NCI-H1092 treated with DMSO at 0.1 percent for 48 hours (cell line): Measurements from ENCODE around the gene TCEA2.

ENCODE experiments used
- DNase-seq: peaks from one replicate; lab custom pipeline; 2025; lab: John Stamatoyannopoulos, UW

The TCEA2 gene

DNA sequence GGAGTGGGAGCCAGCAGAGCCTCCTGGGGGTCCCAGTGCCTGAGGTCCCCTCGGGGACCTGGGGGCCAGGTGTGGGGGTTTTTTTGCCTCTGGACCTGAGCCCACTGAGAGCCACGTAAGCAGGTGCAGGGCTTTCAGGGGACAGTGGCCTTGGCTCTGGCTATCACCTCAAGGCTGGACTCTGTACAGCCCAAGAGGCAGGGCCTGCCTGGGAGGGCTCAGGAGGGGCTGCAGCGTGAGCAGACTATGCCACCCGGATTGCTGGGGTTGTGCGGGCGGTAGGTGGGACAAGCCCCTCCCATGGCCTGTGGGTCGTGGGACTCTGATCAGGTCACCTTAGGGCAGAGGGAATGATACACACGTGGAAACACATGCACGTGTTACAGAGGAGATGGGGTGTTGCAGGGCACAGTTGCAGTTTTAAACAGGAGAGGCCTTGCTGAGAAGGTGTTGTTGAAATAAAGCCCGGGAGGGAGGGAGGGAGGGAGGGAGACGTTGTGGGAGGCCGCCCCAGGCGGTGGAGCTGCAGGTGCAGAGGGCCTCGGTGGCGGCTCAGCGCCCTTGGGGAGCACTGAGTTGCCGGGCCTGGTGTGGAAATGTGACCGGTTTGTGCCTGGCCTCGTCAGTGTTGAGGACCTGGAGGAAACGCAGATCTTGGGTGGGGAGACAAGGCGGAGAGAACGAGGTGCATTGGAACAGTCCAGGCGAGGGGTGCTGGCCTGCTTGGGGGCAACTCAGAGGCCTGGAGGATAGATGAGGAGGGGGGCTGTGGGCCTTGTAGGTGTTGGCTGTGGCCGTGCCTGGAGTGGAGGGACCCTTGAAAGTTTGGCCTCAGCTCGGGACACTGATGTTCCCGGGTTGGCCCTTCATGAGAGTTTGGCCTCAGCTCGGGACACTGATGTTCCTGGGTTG, 2.3 kb downstream of the TCEA2 start:
- DNase-seq: no peak

DNA sequence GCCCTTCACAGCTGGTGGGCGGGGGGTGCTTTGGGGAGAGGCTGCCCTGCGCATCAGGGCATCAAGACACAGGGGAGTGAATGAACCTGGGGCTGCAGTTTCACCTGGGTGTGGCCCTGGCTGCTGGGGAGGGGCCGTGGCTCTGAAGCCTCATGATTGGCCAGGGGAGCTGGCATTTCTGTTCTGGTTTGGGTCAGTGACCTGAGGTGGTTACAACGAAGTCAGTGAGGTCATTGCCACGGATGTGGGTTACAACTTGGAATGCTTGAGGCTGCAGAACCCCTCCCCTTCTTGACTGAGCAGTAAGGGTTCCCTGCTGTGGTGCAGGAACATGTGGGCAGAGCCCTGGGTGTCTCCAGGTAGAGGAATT, 3.0 kb downstream of the TCEA2 start:
- DNase-seq: no peak

DNA sequence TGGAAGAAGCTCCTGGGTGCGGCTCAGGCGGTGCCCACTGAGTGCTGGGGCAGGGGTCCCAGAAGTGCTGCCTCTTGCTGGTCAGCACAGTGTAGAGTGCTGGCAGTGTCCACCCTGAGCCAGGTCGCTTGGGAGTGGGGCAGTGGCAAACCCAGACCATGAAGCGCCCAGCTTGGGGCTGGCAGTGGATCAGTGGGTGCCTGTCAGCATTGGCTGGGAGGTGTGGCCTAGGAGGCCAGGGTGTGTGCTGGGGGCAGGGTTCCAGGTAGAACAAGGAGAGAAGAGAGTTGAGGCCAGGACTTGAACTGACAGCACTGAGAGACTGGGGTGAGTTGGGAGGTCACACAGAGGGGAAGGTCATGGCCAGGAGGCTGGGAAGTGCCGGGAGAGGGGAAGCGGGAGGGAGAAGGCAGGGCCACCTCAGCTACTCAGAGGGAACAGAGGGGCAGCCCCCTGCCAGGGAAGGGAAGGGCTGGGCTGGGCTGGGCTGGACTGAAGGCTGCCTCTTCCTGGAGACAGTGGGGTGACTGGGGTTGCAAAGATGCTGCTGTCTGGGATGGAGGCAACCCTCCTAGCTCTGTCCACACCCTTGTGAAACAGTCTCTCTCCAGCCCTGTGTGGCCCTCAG, 4.1 kb downstream of the TCEA2 start:
- DNase-seq: no peak

DNA sequence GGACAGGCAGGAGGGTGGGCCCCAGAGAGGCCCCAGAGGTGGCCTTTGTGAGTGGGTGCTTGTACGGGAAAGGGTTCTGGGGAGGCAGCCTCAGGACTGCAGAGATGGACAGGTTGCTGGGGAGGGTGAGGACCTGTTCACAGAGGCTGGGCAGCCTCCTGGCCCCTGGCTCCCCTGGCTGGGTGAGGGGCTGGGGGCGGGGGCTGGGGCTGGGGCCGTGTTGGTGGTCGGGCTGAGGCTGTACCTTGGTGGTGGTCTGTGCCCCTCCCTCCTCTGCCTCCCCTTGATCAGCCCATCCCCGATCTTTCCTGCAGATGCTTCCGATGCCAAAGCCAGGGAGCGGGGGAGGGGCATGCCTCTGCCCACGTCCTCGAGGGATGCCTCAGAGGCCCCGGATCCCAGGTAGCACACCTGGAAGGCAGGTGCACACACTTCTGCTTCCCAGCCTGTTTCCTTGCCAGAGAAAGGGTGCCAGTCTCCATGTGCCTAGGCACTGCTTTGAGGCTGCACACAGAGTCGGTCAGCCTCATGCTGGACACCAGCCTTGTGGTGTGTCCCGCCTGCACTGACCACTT, 4.8 kb downstream of the TCEA2 start:
- no peak for DNase-seq

DNA sequence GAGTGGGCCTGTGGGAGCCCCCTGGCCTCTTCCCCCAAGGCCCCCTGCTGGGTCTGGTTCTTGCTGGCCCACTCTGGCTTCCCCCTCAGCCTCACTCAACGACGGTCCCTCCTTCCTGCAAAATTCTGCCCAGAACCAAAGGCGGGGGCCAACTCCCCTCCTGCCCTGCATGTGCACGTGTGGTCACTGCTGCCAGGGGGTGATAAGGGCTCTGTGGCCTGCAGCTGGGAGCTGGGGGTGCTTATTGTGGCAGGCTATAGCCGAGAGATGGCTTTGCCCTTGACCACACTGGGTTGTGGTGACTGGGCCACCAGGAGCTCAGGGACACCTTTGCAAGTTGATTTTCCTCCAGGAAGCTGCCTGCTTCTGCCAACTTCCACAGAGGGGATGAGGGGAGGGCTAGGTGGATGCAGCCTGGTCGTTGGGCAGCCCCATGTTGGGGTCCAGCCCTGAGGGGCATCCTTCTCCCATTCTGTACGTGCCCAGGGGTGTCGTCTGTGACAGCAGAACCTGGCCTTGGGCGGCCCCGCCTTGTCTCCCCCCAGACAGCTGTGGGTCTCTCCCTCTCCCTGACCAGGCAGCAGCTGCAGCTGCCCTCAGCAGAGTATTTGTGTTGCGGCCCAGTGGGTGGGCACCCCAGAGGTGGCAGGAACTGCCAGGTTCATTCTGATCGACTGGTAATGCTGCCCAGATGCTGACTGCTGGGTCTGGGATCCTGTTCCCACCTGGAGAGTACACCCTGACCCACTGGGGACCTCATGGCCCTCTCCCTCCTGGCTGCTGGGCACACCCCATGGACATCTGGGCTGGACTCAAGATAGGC, 5.6 kb downstream of the TCEA2 start:
- DNase-seq: no peak

DNA sequence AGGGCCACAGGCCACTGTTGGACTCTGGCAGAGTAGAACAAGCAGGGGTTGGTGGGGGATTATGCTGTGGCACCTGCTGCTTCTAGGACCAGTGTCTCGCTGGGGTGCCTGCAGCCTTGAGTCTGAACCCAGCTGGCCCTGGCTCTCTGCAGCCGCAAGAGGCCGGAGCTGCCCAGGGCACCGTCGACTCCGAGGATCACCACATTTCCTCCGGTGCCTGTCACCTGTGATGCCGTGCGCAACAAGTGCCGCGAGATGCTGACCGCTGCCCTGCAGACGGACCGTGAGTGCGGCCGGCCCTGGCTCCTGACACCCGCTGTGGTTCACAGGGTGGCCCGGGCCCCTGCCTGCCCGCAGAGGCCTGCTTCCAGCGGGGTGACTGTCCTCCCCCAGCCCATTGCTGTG, 6.2 kb downstream of the TCEA2 start:
- DNase-seq: no peak

DNA sequence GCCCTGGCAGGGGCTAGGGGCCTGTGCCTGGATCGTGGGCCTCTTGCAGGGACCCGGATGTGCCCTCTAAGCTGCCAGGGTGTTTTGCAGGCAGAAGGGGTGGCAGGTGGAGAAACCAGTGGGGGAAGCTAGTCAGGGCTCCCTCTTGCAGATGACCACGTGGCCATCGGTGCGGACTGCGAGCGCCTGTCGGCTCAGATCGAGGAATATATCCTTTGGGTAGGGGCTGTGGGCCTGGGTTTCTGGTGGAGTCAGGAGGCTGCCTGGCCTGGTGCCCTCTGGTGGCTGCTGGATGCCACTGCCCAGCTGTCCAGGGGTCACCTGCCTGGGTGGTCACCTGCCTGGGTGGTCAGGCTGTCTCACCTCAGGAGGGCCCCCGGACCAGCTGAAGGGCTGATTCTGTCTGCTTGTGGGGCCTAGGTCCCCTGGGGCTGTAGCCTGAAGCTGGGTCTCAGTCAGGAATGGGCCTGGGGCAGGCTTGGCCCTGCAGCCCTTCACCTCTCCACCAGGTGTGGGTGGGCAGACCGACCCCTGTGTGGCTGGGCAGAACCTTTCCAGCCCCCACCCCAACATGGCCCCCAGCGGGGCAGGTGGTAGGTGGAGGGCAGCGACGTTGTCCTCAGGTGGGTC, 6.7 kb downstream of the TCEA2 start:
- DNase-seq: no peak

DNA sequence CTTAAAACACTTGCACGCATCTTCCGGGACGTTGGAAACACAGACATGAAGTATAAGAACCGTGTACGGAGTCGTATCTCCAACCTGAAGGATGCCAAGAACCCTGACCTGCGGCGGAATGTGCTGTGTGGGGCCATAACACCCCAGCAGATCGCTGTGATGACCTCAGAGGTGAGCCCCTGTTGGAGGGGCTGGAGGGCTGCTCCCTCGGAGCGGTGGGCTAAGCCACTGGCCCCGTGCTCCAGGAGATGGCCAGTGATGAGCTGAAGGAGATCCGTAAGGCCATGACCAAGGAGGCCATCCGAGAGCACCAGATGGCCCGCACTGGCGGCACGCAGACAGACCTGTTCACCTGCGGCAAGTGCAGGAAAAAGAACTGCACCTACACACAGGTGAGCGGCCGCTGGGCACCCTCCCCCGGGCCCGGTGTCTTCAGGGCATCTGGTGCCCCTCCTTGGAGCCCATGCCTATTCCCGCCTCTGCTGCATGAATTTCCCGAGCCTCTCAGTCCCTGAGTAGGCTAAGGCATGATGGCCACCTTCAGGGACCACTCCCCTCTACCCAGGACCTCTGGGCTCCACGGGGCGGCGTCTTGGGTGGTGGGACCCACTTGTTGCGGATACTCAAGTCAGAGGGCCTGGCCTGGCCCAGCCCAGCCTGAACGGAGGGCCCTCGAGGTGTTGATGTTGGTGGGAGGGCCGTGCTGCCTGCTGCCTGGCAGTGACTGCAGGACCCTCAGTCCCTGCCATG, 7.4 kb downstream of the TCEA2 start:
- no peak for DNase-seq

DNA sequence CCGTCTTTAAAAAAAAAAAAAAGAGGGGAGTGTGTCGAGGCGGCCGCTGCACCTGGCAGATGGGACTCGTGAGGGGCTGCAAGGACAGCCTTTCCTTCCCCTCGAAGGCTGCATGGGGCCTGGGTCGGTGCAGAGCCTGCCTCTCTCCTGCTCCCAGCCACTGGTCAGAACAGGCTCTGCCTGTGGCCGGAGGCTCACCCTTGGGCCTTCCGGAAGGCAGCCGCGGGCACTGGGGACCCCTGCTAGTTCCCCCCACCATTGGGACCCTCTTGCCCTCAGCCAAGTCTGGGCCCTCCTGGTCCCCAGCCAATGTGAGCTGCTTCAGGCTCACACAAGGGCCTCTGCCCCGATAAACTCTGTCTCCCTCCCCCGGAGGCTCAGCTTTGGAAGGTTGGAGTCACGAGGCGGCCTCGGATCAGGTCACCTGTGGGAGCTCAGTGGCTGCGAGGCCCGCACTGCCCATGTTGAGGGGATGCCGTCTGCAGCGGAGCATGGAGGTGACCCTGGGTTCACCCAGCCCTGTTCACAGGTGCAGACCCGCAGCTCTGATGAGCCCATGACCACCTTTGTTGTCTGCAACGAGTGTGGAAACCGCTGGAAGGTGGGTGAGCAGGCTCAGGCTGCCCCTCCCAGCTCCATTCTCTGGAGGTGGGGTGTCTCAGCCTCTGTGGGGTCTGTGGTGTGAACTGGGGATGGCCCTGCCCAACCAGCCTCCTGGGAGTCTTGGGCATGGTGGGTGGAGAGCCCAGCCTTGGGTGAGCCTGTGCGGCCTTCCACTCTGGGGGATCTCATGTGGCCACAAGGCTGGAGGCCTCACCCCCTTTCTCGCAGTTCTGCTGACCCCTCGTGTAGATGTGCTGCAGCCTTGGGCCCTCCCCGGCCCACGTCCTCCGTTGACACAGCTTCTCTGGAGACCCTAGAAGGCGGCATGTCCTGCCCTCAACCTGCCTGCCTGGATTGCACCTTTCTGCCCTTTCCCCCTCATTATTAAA, 8.6 kb downstream of the TCEA2 start:
- no peak for DNase-seq

DNA sequence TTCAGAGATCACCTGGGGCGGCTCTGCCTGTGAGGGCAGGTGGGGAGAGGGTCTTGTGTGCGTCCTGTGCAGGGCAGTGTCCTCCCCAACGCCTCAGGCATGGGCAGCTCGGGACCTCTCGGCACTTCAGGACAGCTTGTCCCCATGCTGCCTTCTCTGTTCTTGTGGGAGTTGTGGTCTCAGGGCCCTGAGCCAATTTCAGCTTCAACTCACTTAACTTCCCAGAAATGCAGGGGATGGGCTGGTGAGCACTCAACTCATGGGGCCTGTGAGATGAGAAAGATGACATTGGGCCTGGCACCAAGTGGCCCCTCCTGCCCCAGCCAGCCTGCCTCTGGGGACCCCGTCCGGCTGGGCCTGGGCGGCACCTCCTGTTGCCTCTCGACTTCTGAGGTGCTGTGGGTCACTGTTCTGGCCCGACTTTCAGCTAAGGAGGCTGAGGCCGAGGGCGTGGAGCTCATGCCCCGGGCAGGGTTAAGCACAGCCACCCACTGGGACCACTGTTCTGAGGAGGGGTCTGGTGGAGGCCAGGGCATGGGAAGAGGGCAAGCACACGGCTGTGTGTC, 9.6 kb downstream of the TCEA2 start:
- DNase-seq: no peak

DNA sequence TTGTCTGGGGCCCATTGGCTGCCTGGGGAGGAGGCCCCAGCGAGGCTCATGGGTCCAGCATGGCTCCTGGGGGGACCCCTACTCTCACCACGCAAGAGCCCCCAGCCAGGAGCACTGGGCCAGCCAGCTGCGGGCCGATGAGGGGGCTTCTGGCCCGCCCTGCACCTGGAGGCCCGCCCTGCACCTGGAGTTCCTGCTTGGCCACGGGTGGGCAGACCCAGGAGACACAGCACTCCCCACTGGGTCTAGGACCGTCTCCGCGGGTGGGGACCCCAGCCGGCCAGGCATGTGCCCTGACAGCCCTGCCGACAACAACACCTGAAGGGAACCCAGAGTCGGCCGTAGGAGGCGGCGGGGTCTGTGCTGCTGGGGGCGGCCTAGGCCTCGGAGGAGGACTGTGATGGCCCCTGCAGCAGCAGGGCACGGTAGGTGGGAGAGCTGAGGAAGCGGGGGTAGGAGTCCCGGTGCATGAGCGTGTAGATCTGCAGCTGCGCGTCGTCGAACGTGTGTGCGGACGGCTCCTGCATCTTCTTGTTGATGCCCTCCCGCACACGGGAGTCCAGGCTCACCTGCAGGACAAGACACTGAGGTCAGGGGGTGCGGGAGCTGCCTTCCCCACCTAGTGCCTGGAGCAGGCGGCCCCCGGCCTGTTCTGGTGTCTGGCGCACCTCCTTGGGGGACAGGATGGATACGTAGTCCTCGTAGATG, 10.6 kb downstream of the TCEA2 start:
- no peak for DNase-seq

DNA sequence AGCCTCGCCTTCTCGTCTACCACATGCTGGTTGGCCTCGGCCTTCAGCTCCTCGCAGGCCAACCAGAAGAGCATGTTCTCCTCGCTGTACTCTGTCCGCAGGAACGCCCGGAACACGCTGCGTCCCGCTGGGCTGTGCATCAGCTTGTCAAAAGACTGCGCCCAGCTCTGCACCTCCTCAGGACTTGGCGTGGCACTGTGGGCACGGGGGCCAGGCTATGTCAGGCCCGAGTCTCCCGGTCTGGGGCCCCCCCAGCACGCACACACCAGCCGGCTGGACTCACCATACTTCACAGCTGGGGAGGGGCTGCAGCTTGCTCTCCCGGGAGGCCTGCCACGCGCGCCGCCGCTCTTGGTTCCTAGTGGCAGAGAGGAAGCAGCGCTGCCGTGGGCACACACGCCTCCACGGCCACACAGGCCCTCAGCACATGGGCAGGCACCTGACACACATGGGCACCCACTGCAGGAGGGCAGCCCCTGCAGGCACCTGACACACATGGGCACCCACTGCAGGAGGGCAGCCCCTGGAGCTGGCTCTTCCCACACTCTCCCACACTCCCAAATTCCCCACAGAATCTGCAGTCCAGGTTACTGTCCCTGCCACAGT, 11.3 kb downstream of the TCEA2 start:
- DNase-seq: no peak

DNA sequence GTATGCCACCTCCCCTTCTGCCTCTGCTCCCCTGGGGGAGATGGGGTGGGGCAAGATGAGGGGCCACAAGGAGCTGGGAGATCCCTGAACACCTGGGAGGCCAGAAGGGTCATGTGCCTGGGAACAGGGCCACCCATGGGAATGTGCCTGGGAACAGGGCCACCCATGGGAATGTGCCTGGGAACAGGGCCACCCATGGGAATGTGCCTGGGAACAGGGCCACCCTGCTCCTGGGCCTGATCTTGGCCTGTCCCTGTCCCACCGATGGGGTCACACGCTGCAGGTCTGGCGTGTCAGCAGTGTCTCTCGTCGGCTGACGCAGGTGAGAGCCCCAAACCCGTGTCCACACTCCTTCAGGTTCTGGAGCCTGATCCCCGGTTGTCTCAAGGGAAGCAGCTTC, 12.0 kb downstream of the TCEA2 start:
- DNase-seq: no peak

DNA sequence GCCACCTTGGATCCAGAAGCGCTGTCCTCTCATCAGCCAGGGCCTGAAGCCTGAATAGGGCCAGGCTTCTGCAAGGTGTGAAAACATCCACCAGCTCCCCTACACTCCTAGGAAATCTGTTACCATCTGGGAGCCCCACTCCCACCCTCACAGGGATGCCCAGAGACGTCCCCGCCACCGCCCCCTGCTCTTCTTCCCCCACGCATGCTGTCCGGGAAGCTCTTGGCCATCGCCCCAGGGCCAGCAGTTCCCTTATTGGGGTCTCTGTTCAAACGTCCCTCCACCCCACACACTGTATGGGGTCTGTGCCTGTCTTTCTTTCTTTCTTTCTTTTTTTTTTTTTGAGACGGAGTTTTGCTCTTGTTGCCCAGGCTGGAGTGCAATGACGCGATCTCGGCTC, 12.6 kb downstream of the TCEA2 start:
- no peak for DNase-seq

DNA sequence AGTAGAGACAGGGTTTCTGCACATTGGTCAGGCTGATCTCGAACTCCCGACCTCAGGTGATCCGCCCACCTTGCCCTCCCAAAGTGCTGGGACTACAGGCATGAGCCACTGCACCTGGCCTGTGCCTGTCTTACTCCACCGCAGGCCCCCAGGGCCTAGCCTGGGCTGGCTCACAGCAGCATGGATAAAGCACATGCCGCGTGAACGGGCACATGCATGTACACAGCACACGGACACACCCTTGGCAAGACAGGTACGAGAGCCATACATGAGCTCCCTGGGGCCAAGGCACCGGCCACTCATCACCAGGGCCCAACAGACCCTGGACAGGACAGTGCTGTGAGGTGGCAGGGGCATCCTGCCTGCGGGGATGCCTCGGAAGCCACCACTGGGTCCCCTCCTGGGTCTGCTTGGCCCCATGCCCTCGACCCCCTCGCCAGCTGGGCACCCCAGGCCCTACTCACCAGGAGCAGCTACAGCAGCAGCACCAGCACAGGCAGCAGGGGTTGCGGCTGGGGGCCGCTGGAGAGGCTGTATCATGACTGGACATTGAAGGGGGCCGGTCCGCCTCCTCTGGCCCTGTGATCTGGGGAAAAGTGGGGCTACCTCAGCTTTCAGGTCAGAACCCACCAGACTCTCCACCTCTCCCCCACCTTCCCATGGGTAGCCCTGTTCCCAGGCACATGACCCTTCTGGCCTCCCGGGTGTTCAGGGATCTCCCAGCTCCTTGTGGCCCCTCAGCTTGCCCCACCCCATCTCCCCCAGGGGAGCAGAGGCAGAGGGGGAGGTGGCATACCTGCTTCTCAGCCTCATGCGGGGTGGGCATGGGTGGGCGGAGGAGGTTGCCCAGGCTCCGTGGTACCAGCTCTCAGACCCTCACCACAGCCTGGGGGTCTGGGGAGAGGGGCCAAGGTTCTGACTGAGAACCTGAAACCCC, 13.3 kb downstream of the TCEA2 start:
- no peak for DNase-seq

DNA sequence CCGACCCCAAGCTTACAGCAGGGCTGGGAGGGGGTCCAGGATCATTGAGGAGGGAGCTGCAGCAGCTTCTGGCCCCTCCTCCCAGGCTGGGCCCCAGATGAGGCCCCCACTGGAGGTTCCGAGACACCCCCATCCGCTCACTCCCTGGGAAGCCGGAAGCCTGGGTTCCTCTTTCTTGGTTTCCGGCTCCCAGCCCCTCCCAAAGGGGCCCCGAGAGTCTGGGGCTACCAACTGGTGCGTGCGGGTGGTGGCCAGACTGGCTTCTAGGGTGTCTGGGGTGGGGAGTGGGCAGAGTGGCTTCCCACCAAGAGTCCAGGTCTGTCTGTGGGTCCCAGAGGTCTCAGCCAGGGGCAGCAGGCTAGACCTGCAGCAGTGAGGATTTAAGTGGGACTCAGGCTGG, 14.1 kb downstream of the TCEA2 start:
- no peak for DNase-seq

DNA sequence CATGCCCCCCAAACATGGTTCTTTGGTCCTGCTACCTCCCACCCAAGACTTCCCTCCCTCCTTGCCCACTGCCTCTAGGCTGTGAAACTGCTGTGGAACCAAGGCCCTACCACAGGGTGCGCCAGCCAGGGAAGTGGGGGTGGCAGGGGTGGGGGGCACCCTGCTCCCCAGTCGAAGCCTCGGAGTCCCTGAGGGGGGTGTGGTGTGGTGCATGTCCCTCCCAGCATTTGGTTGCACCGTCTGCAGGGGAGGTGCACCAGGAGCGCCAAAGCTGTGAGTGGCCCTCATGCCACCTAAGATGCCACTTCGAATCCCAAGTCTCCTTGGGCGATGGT, 14.5 kb downstream of the TCEA2 start:
- no peak for DNase-seq
